Aorta (tissue), 5 donors: ENCODE data around the gene ARID5B. TPM values are rescaled to one million over a fixed set of nuclear protein-coding genes. Genes with fewer than 3 reads are reported as not detected.

ENCODE experiments used
- ATAC-seq: fragments of 200-7000 bp; cut with Tn5 transposase; one replicate; pipeline ENCODE4 v1.9.1; 2022; ENCODE audit warnings: moderate library complexity; ENCODE audit not compliant: low FRiP score
- DNase-seq, 2 donors: peaks; one replicate each; pipeline ENCODE4 v3.0.0-alpha.2; 2020
- H3K27ac ChIP-seq, 2 donors: one replicate each; pipeline ENCODE4 v1.5.1; 2013; ENCODE audit warnings: low read length in 2 of 2, mild to moderate bottlenecking in 2 of 2, moderate library complexity in 2 of 2, control low read depth in 1 of 2, inconsistent platforms in 1 of 2, low read depth in 1 of 2
- H3K27me3 ChIP-seq, 2 donors: one replicate each; pipeline ENCODE4 v1.6.1; 2013; ENCODE audit warnings: control low read depth in 1 of 2, low read length in 1 of 2, mild to moderate bottlenecking in 1 of 2, moderate library complexity in 1 of 2; ENCODE audit not compliant: insufficient read depth in 2 of 2, control insufficient read depth in 1 of 2
- H3K36me3 ChIP-seq, 2 donors: one replicate each; pipeline ENCODE4 v1.6.1; 2013; ENCODE audit warnings: control low read depth in 1 of 2, low read length in 1 of 2, mild to moderate bottlenecking in 1 of 2; ENCODE audit not compliant: insufficient read depth in 2 of 2, control insufficient read depth in 1 of 2
- H3K4me1 ChIP-seq, 2 donors: one replicate each; pipeline ENCODE4 v1.6.1; 2013; ENCODE audit warnings: low read length in 2 of 2, control low read depth in 1 of 2, mild to moderate bottlenecking in 1 of 2, moderate library complexity in 1 of 2; ENCODE audit not compliant: insufficient read depth in 2 of 2, control insufficient read depth in 1 of 2
- H3K4me3 ChIP-seq, 2 donors: one replicate each; pipeline ENCODE4 v1.5.1; 2013; ENCODE audit warnings: low read length in 2 of 2, control low read depth in 1 of 2, mild to moderate bottlenecking in 1 of 2
- H3K9me3 ChIP-seq: one replicate; pipeline ENCODE4 v1.6.1; 2013; ENCODE audit warnings: mild to moderate bottlenecking, low read length; ENCODE audit not compliant: control insufficient read depth
- whole genome bisulfite sequencing, 2 donors: extraction: QIAGEN DNeasy Blood & Tissue Kit; methylation state at CpG; one replicate each; pipeline ENCODE4 v1.1.7; 2013; 5-methylcytosine and 5-hydroxymethylcytosine counted together
- intact Hi-C, 2 donors: fragments of 100-400 bp; cut with DNase I; formaldehyde crosslinking; loops; one replicate each; pipeline versions ENCODE4 v1.14.2 to v1.15.0; 2022
- polyA plus RNA-seq, 2 donors: library from polyadenylated mRNA; stranded (reverse); fragments of 200-250 nt; gene quantifications; one replicate each; pipeline ENCODE4 v1.2.3, GENCODE V29; 2013
- total RNA-seq, 2 donors: library from RNA; stranded (reverse); fragmentation: NEBNext Ultra II Directional; extraction: Animal tissue kit (Norgen Biotek cat#: 25700); gene quantifications; one replicate each; pipeline ENCODE4 v1.2.1, GENCODE V29; 2021
- donor health status: healthy with polysubstance abuse.
- donor health status: Bipolar disorder and iron deficiency.
- donor health status: DM: no; HTN: no; CAD: no.
- donor health status: DM: no; HTN: no; CAD: no.
- donor health status: DM: yes; HTN: yes; CAD: no.

ARID5B gene
- total and polyA plus RNA-seq, 4 donors, result 7.8 to 143 (median 49.7) TPM

GRCh38 chr10:61995220-61995503 is 93.7 kb downstream of the ARID5B start:
- 35 to 38% methylated on average over 3 of the region's 3 CpGs for WGBS, 2 donors
- DNase-seq (no peak), ATAC-seq (no peak)
- intact Hi-C loops, result loop anchor here in 1 of 2 donors (5.0 kb wide), 1 partner anchor 93 kb away; the partner anchor contains the start of gene ARID5B
- Histone ChIP-seq H3K36me3 (peaks cover 0 to 5% of the 10 kb centered on the region in 2 donors), H3K27me3 (no peaks in the 10 kb centered on the region), H3K27ac (no peak overlapping the region), H3K4me3 (no peak overlapping the region), H3K9me3 (no peaks in the 10 kb centered on the region), H3K4me1 (peaks cover 6% of the 10 kb centered on the region in 2 donors)

- Histone ChIP-seq H3K9me3 (no peaks in the 10 kb centered on the region), H3K4me1 (peaks cover 9% of the 10 kb centered on the region in 2 donors), H3K4me3 (no peak overlapping the region), H3K27ac (no peak overlapping the region), H3K27me3 (no peaks in the 10 kb centered on the region), H3K36me3 (peaks cover 2% of the 10 kb centered on the region in 2 donors)
- no peak for ATAC-seq
- WGBS, 2 donors, result 89 to 94% methylated on average over 1 of the region's 1 CpG
- intact Hi-C loops, result loop anchor here in 1 of 2 donors (5.0 kb wide), 1 partner anchor 97 kb away; the partner anchor contains the start of gene ARID5B
- DNase-seq, result no peak
Observed at GRCh38 chr10:61998937-61999336, 97.4 kb downstream of the ARID5B start.

GRCh38 chr10:62000037-62000603 is 98.6 kb downstream of the ARID5B start:
- Histone ChIP-seq H3K4me1 (peaks cover 6 to 12% of the 10 kb centered on the region in 2 donors), H3K27ac (no peak overlapping the region), H3K36me3 (peaks cover 2% of the 10 kb centered on the region in 2 donors), H3K27me3 (no peaks in the 10 kb centered on the region), H3K9me3 (no peaks in the 10 kb centered on the region), H3K4me3 (no peak overlapping the region)
- no peak for ATAC-seq
- intact Hi-C loops, result no loop called here
- DNase-seq, result no peak
- 97% methylated on average over 20 of the region's 20 CpGs for WGBS, 2 donors

- intact Hi-C loops, result no loop called here
- no peak overlapping the region for H3K4me3 ChIP-seq
- H3K9me3 ChIP-seq, result no peaks in the 10 kb centered on the region
- H3K4me1 ChIP-seq, result peaks cover 5 to 9% of the 10 kb centered on the region in 2 donors
- no peaks in the 10 kb centered on the region for H3K27me3 ChIP-seq
- no peak for DNase-seq
- no peak overlapping the region for H3K27ac ChIP-seq
- peaks cover 2% of the 10 kb centered on the region in 2 donors for H3K36me3 ChIP-seq
- 89 to 91% methylated on average over 7 of the region's 7 CpGs for WGBS, 2 donors
- ATAC-seq, result no peak
Observed at GRCh38 chr10:62000726-62001125, 99.2 kb downstream of the ARID5B start.

GRCh38 chr10:62001898-62002297 is 100.4 kb downstream of the ARID5B start:
- ATAC-seq, result no peak
- no peaks in the 10 kb centered on the region for H3K27me3 ChIP-seq
- no peaks in the 10 kb centered on the region for H3K9me3 ChIP-seq
- intact Hi-C loops, result no loop called here
- H3K36me3 ChIP-seq, result peaks cover 2% of the 10 kb centered on the region in 2 donors
- WGBS, 2 donors, result 14 to 21% methylated on average over 5 of the region's 5 CpGs
- H3K27ac ChIP-seq, result no peak overlapping the region
- peaks cover 3 to 6% of the 10 kb centered on the region in 2 donors for H3K4me1 ChIP-seq
- DNase-seq, result no peak
- H3K4me3 ChIP-seq, result peak overlapping the region in 1 of 2 donors; percentile 23

- Histone ChIP-seq H3K36me3 (peaks cover 2% of the 10 kb centered on the region in 2 donors), H3K4me1 (peaks cover 3 to 5% of the 10 kb centered on the region in 2 donors), H3K27ac (peak overlapping the region in 1 of 2 donors; percentile 87), H3K27me3 (no peaks in the 10 kb centered on the region), H3K9me3 (no peaks in the 10 kb centered on the region), H3K4me3 (no peak overlapping the region)
- ATAC-seq, result no peak
- WGBS, 2 donors, result 64 to 70% methylated on average over 3 of the region's 3 CpGs
- intact Hi-C loops, result no loop called here
- no peak for DNase-seq
Observed at GRCh38 chr10:62002753-62003152, 101.3 kb downstream of the ARID5B start.

- Histone ChIP-seq H3K27me3 (no peaks in the 10 kb centered on the region), H3K4me3 (no peak overlapping the region), H3K36me3 (peaks cover 0 to 2% of the 10 kb centered on the region in 2 donors), H3K9me3 (no peaks in the 10 kb centered on the region), H3K27ac (no peak overlapping the region), H3K4me1 (peaks cover 3 to 9% of the 10 kb centered on the region in 2 donors)
- no peak for DNase-seq
- 17 to 25% methylated on average over 3 of the region's 3 CpGs for WGBS, 2 donors
- intact Hi-C loops, result no loop called here
- ATAC-seq, result no peak
Observed at GRCh38 chr10:62004042-62004441, 102.5 kb downstream of the ARID5B start.

GRCh38 chr10:62005281-62005680 is 103.8 kb downstream of the ARID5B start:
- Histone ChIP-seq H3K27me3 (no peaks in the 10 kb centered on the region), H3K4me1 (peaks cover 14% of the 10 kb centered on the region in 2 donors), H3K9me3 (no peaks in the 10 kb centered on the region), H3K27ac (peak overlapping the region; percentile 57 to 74), H3K4me3 (no peak overlapping the region), H3K36me3 (peaks cover 0 to 2% of the 10 kb centered on the region in 2 donors)
- ATAC-seq (no peak), DNase-seq (no peak)
- intact Hi-C loops, result no loop called here
- 69 to 71% methylated on average over 2 of the region's 2 CpGs for WGBS, 2 donors

GRCh38 chr10:62005687-62006086 is 104.2 kb downstream of the ARID5B start:
- Histone ChIP-seq H3K36me3 (peaks cover 0 to 2% of the 10 kb centered on the region in 2 donors), H3K27me3 (no peaks in the 10 kb centered on the region), H3K4me1 (peaks cover 14 to 16% of the 10 kb centered on the region in 2 donors), H3K4me3 (no peak overlapping the region), H3K27ac (peak overlapping the region in 1 of 2 donors; percentile 1), H3K9me3 (no peaks in the 10 kb centered on the region)
- ATAC-seq (no peak), DNase-seq (no peak)
- 18 to 21% methylated on average over 3 of the region's 3 CpGs for WGBS, 2 donors
- intact Hi-C loops, result no loop called here
